K562 (cell line): Measurements from ENCODE around the gene PPP1R15B. TPM values are rescaled to one million over a fixed set of nuclear protein-coding genes. Genes with fewer than 3 reads are reported as not detected.

Experiments used
- GATAD2B ChIP-seq: fragments of 450-650 bp; IDR thresholded peaks from 2 replicates; pipeline ENCODE4 v1.6.1; 2017; ENCODE audit warnings: mild to moderate bottlenecking, borderline replicate concordance
- L3MBTL2 ChIP-seq: fragments of 450-650 bp; IDR thresholded peaks from 2 replicates; pipeline ENCODE4 v1.6.1; 2016; ENCODE audit warnings: mild to moderate bottlenecking, moderate library complexity
- NELFE ChIP-seq: IDR thresholded peaks from 2 replicates; pipeline ENCODE4 v1.6.1; 2011; ENCODE audit warnings: mild to moderate bottlenecking; ENCODE audit not compliant: insufficient read depth, insufficient read length
- NFIX ChIP-seq: fragments of 250-450 bp; sonication (Bioruptor Pico); IDR thresholded peaks from 2 replicates; pipeline ENCODE4 v1.4.0; 2020; ENCODE audit warnings: low read depth, mild to moderate bottlenecking, moderate library complexity
- POLR2H ChIP-seq: IDR thresholded peaks from 2 replicates; pipeline ENCODE4 v1.6.1; 2016; ENCODE audit warnings: missing genetic modification characterization, low read depth, mild to moderate bottlenecking, control low read depth, missing compliant biosample characterization, moderate library complexity
- SPI1 ChIP-seq: IDR thresholded peaks from 2 replicates; pipeline ENCODE4 v1.6.1; 2011; ENCODE audit warnings: low read depth, low read length, control low read depth, borderline replicate concordance
- TAF7 ChIP-seq: fragments of 450-650 bp; IDR thresholded peaks from 2 replicates; pipeline ENCODE4 v1.6.1; 2016; ENCODE audit warnings: missing genetic modification characterization, missing compliant biosample characterization
- TGIF2 ChIP-seq: sonication (generic); formaldehyde crosslinking; IDR thresholded peaks from 2 replicates; pipeline ENCODE4 v1.8.1; 2022; ENCODE audit warnings: mild to moderate bottlenecking, missing genetic modification reagents, moderate library complexity
- ZNF212 ChIP-seq: fragments of 450-650 bp; formaldehyde crosslinking; IDR thresholded peaks from 2 replicates; pipeline ENCODE4 v1.4.0; 2020; ENCODE audit warnings: mild to moderate bottlenecking
- polyA plus RNA-seq, 8 experiments: library from polyadenylated mRNA; depleted of rRNA in 4 of 8; stranded (reverse) in 5 of 8; unstranded in 3 of 8; fragments of >200 nt; fragmentation: Nextera tagmentation in 2 of 8; fragmentation: Illumina TruSeq in 1 of 8; extraction: Ambion mirVana in 2 of 8; extraction: Trizol in 1 of 8; gene quantifications; 2 replicates each; pipeline versions ENCODE4 v1.2.1 to v1.2.3, GENCODE V29; 2011 to 2014; ENCODE audit warnings: inconsistent platforms in 1 of 8, missing spikeins in 1 of 8
- total RNA-seq, 7 experiments: library from RNA; depleted of rRNA in 6 of 7; stranded (reverse); fragments of >200 nt in 6 of 7; fragmentation: Illumina TruSeq in 2 of 7; extraction: Trizol in 2 of 7; gene quantifications; 2 replicates each; pipeline versions ENCODE4 v1.2.1 to v1.2.3, GENCODE V29; 2011 to 2021; ENCODE audit warnings: low replicate concordance in 1 of 7
- TF ChIP-seq, protein P1 (sequence below): fragments of 450-650 bp; IDR thresholded peaks from 2 replicates; pipeline ENCODE4 v1.6.1; 2018; ENCODE audit not compliant: partially characterized antibody
- TF ChIP-seq, protein P2 (sequence below), 2 experiments: fragments of 150-350 bp in 1 of 2; IDR thresholded peaks; 2 replicates each; pipeline ENCODE4 v1.6.1; 2012 to 2016; ENCODE audit warnings: low read depth in 2 of 2, low read length in 2 of 2, mild to moderate bottlenecking in 1 of 2, moderate library complexity in 1 of 2
- TF ChIP-seq, protein P3 (sequence below): fragments of 250-450 bp; sonication (Bioruptor Pico); IDR thresholded peaks from 2 replicates; pipeline ENCODE4 v1.4.0; 2020; ENCODE audit warnings: mild to moderate bottlenecking, moderate library complexity
- TF ChIP-seq, protein P4 (sequence below): sonication (generic); formaldehyde crosslinking; IDR thresholded peaks from 2 replicates; pipeline ENCODE4 v1.8.0; 2022; ENCODE audit warnings: missing genetic modification reagents, mild to moderate bottlenecking, borderline replicate concordance

PPP1R15B gene
- total and polyA plus RNA-seq, 9 of the 15 experiments (the other 6 are each of a cell fraction or from before 2014, with no cell fraction given), result 17.0 to 48.1 (median 30.8) TPM

DNA sequence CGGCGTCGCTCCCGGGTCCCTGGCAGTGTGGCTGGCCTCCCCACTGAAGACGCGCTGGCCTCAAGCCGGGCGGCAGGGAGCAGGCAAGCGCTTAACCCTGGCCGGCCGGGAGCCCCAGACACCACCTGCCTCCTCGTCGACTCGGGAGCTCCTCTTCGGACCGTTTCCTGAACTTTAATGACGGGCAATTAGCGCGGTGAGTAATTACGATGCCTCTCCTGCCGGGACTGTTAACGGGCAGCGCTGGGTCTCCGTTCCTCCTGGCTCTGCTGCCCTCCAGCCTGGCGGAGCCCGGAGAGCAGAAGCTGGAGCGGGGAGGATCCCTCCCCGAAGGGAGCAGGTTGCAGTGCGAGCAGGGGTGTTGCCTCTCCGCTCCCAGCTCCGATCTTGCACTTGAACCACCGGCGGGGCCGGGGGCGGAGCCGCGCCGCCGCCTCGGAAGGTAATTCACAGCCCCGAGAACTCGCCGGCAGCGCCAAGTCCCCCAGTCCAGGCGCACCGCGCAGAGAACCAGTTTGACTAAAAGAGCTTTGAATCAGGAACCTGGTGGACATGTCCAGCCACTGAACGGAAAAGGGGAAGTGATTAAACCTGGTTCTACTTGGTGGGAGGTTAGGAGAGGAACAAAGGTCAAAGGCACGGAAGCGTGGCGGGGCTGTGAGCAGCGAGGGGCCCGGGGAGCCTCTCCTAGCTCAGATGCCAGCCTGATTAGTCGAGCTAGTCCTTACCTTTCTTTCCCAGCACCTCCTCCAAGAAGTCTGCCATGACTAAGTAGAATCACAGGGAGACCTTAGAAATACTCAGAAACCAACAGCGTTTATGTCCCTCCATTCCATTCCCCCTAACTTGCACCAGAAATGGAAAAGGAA, 33.6 kb downstream of the PPP1R15B start (continued):
- TF ChIP-seq, protein P1, sequence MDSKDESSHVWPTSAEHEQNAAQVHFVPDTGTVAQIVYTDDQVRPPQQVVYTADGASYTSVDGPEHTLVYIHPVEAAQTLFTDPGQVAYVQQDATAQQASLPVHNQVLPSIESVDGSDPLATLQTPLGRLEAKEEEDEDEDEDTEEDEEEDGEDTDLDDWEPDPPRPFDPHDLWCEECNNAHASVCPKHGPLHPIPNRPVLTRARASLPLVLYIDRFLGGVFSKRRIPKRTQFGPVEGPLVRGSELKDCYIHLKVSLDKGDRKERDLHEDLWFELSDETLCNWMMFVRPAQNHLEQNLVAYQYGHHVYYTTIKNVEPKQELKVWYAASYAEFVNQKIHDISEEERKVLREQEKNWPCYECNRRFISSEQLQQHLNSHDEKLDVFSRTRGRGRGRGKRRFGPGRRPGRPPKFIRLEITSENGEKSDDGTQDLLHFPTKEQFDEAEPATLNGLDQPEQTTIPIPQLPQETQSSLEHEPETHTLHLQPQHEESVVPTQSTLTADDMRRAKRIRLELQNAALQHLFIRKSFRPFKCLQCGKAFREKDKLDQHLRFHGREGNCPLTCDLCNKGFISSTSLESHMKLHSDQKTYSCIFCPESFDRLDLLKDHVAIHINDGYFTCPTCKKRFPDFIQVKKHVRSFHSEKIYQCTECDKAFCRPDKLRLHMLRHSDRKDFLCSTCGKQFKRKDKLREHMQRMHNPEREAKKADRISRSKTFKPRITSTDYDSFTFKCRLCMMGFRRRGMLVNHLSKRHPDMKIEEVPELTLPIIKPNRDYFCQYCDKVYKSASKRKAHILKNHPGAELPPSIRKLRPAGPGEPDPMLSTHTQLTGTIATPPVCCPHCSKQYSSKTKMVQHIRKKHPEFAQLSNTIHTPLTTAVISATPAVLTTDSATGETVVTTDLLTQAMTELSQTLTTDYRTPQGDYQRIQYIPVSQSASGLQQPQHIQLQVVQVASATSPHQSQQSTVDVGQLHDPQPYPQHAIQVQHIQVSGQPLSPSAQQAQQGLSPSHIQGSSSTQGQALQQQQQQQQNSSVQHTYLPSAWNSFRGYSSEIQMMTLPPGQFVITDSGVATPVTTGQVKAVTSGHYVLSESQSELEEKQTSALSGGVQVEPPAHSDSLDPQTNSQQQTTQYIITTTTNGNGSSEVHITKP, result no peak
- TF ChIP-seq ZNF212 (CRISPR knock-in tag) (no peak), NFIX (no peak), L3MBTL2 (peak; percentile 36; the same call in 1 of the 2 replicates), POLR2H (tag) (no peak), TAF7 (no peak), NELFE (no peak), SPI1 (peak; percentile 100), TGIF2 (CRISPR knock-in tag) (no peak), GATAD2B (no peak)
- TF ChIP-seq, protein P2, sequence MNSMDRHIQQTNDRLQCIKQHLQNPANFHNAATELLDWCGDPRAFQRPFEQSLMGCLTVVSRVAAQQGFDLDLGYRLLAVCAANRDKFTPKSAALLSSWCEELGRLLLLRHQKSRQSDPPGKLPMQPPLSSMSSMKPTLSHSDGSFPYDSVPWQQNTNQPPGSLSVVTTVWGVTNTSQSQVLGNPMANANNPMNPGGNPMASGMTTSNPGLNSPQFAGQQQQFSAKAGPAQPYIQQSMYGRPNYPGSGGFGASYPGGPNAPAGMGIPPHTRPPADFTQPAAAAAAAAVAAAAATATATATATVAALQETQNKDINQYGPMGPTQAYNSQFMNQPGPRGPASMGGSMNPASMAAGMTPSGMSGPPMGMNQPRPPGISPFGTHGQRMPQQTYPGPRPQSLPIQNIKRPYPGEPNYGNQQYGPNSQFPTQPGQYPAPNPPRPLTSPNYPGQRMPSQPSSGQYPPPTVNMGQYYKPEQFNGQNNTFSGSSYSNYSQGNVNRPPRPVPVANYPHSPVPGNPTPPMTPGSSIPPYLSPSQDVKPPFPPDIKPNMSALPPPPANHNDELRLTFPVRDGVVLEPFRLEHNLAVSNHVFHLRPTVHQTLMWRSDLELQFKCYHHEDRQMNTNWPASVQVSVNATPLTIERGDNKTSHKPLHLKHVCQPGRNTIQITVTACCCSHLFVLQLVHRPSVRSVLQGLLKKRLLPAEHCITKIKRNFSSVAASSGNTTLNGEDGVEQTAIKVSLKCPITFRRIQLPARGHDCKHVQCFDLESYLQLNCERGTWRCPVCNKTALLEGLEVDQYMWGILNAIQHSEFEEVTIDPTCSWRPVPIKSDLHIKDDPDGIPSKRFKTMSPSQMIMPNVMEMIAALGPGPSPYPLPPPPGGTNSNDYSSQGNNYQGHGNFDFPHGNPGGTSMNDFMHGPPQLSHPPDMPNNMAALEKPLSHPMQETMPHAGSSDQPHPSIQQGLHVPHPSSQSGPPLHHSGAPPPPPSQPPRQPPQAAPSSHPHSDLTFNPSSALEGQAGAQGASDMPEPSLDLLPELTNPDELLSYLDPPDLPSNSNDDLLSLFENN (IDR thresholded peaks at IDR 0.05; ENCODE audit: low read depth in 2 of 2, low read length in 2 of 2), result no peak
- TF ChIP-seq, protein P3, sequence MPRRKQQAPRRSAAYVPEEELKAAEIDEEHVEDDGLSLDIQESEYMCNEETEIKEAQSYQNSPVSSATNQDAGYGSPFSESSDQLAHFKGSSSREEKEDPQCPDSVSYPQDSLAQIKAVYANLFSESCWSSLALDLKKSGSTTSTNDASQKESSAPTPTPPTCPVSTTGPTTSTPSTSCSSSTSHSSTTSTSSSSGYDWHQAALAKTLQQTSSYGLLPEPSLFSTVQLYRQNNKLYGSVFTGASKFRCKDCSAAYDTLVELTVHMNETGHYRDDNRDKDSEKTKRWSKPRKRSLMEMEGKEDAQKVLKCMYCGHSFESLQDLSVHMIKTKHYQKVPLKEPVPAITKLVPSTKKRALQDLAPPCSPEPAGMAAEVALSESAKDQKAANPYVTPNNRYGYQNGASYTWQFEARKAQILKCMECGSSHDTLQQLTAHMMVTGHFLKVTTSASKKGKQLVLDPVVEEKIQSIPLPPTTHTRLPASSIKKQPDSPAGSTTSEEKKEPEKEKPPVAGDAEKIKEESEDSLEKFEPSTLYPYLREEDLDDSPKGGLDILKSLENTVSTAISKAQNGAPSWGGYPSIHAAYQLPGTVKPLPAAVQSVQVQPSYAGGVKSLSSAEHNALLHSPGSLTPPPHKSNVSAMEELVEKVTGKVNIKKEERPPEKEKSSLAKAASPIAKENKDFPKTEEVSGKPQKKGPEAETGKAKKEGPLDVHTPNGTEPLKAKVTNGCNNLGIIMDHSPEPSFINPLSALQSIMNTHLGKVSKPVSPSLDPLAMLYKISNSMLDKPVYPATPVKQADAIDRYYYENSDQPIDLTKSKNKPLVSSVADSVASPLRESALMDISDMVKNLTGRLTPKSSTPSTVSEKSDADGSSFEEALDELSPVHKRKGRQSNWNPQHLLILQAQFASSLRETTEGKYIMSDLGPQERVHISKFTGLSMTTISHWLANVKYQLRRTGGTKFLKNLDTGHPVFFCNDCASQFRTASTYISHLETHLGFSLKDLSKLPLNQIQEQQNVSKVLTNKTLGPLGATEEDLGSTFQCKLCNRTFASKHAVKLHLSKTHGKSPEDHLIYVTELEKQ (CRISPR knock-in tag), result no peak
- TF ChIP-seq, protein P4, sequence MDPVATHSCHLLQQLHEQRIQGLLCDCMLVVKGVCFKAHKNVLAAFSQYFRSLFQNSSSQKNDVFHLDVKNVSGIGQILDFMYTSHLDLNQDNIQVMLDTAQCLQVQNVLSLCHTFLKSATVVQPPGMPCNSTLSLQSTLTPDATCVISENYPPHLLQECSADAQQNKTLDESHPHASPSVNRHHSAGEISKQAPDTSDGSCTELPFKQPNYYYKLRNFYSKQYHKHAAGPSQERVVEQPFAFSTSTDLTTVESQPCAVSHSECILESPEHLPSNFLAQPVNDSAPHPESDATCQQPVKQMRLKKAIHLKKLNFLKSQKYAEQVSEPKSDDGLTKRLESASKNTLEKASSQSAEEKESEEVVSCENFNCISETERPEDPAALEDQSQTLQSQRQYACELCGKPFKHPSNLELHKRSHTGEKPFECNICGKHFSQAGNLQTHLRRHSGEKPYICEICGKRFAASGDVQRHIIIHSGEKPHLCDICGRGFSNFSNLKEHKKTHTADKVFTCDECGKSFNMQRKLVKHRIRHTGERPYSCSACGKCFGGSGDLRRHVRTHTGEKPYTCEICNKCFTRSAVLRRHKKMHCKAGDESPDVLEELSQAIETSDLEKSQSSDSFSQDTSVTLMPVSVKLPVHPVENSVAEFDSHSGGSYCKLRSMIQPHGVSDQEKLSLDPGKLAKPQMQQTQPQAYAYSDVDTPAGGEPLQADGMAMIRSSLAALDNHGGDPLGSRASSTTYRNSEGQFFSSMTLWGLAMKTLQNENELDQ (CRISPR knock-in tag), result no peak
